ENCODE measurements around the gene ERVFRD-1. TPM values are rescaled to one million over a fixed set of nuclear protein-coding genes. Genes with fewer than 3 reads are reported as not detected.
"Not testable (repeated sequence)": the region's sequence is repeated elsewhere in the genome, so short reads cannot be mapped to it uniquely, and the experiment has no call there.

ERVFRD-1 gene
- polyA plus RNA-seq, 4 donors, result 0.09 to 0.32 (median 0.14) TPM

DNA sequence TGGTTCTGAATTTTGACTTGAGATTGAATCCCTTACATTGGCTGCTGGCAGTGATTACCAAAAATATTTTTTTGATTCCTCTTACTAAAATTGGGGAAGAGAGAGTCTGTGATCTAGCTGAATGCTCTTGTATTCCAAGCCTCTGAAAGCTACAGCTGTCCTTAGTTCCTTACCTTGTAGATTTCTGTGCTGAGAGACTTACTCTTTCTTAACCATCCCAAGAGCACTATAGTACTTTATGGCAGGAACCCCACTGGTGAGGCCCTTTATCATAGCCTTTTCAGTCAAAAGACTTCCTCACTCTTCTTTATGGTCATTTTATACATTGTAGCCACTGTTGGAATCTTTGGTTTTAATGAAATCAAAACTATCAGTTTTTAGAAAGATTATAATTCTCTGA is 19.1 kb upstream of the ERVFRD-1 start:
- no peak for DNase-seq (ENCODE audit: low read depth in 4 of 4, low spot score in 2 of 4)

DNA sequence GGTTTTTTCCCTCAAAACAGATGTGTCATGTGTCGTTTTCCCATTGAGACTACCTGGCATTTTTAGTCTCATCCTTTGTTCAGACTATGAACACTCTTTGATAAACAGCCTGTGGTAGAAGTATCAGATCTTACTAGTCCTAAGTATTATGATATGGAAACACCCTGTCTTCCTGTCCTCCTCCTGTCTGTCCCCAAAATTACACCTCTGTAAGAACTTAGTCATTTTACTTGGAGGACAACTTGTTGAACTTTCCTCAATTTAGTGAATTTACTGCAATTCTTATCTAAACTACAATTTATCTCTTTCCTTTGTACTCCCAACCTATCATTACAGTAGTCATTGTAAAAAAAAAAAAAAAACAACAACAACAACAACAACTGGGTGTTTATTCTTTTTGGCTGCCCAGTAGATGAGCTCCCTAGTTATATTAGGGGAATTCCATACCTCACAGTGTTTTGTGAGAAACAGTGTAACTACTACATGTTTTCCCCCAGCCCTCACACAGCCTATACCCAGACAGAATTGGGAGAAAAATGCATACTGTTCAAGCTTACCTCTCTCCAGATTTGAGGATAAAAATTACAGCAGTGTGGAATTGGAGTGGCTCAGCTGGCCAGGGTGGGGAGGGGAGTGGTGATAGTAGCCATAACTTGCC is 18.5 kb upstream of the ERVFRD-1 start:
- DNase-seq (ENCODE audit: low read depth in 4 of 4, low spot score in 2 of 4), result no peak

DNA sequence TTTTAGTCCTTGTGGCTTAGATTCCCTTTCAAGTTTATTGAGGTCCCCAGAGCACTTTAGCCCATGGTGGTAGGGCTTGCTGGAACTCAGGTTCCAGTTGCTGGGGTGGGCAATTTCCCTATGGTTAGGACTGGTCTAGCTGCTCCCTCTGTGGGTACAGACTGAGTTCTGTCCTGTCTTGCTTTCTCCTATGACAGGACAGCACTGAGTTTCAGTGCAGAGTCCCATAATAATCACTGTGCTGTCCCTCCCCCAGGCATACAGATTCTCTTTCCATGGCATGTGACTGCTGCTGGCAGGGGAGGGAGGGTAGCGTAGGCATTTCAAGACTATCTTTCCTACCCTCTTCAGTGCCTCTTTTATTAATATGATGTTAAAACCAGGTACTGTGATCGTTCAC is 17.1 kb upstream of the ERVFRD-1 start:
- DNase-seq (ENCODE audit: low read depth in 4 of 4, low spot score in 2 of 4), result no peak

DNA sequence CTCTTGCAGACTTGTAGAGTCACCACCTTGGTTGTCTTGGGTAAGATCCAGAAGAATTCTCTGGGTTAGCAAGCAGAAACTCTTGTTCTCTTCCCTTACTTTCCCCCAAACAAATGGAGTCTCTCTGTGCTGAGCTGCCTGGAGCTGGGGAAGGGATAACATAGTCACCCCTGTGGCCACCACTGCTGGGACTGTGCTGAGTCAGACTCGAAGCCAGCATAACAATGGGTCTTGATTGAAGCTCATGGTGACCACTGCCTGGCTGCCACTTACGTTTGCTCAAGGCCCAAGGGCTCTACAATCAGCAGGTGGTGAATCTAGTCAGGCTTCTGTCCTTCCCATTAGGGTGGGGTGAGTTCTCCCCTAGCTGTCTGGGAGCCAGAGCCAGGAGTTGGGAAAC is 15.4 kb upstream of the ERVFRD-1 start:
- no peak for DNase-seq (ENCODE audit: low read depth in 4 of 4, low spot score in 2 of 4)

DNA sequence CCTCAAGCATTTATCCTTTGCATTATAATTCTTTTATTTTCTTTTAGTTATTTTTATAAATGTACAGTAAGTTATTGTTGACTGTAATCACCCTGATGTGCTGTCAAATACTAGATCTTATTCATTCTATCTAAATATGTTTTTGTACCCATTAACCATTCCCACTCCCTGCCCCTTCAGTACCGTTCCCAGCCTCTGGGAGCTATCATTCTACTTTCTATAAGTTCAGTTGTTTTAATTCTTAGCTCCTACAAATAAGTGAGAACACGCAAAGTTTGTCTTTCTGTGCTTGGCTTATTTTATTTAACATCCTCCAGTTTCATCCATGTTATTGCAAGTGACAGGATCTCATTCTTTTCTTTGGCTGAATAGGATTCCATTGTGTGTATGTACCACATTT is 12.5 kb upstream of the ERVFRD-1 start:
- no peak for DNase-seq (ENCODE audit: low read depth in 4 of 4, low spot score in 2 of 4)

DNA sequence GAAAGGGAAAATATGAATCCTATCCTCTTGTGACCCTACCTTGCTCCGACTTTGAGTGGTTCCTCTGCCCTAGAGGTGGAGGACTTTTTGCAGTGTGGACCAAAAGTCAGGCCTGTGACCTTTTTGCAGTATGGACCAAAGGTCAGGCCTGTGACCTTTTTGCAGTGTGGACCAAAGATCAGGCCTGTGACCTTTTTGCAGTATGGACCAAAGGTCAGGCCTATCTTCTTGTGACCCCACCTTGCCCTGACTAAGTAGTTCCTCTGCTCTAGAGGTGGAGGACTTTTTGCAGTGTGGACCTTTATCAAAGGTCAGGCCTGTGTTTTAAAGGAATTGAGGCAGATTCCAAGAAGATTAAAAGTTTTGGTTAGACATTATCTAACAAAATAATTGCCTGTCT is 10.9 kb upstream of the ERVFRD-1 start:
- DNase-seq (ENCODE audit: low read depth in 4 of 4, low spot score in 2 of 4), result no peak

DNA sequence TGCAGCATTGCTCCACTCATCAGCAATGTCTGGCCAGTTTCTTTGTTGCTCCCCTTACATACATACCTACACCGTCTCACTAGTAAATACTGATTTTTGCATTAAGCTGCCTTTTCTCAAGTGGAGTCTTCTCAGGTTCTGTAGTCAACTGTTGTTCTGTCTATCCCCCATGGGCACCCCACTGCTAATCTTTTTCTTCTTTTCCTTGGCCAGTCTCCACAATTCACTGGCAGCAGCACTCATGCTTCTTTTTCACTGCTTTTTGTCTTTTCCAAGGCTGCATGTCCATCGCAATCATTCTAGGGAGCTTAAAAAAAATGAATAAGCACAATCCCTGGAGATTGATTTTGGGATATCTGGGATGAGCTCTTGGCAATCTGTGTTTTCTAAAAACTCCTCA is 10.3 kb upstream of the ERVFRD-1 start:
- no peak for DNase-seq (ENCODE audit: low read depth in 4 of 4, low spot score in 2 of 4)

DNA sequence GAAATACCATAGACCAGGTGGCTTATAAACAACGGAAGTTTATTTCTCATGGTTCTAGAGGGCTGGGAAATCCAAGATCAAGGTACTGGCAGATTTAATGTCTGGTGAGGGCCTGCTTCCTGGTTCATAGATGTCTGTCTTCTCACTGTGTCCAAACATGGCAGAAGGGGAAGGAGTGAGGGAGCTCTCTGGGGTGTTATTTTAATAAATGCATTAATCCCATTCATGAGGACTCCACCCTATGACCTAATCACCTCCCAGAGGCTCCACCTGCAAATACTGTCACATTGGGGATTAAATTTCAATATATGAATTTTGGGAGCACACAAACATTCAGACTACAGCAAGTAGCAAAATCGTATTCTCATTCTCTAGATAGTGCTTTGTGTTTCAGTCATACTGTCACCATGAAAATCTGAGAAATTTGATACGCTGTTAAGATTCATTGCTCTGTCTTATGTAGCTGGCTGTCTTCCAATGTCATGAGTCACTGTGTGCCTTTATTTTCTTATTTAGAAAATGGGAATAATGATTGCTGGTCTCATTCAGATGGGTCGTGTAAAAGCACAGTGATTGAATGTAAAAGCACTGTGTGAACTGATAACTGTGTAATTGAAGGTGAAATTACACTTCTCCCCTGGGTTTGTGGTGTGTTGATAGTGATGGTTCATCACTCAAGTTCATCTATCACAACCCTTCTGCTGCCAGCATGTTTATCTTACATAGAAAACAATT is 8.9 kb upstream of the ERVFRD-1 start:
- no peak for DNase-seq (ENCODE audit: low read depth in 4 of 4, low spot score in 2 of 4)

DNA sequence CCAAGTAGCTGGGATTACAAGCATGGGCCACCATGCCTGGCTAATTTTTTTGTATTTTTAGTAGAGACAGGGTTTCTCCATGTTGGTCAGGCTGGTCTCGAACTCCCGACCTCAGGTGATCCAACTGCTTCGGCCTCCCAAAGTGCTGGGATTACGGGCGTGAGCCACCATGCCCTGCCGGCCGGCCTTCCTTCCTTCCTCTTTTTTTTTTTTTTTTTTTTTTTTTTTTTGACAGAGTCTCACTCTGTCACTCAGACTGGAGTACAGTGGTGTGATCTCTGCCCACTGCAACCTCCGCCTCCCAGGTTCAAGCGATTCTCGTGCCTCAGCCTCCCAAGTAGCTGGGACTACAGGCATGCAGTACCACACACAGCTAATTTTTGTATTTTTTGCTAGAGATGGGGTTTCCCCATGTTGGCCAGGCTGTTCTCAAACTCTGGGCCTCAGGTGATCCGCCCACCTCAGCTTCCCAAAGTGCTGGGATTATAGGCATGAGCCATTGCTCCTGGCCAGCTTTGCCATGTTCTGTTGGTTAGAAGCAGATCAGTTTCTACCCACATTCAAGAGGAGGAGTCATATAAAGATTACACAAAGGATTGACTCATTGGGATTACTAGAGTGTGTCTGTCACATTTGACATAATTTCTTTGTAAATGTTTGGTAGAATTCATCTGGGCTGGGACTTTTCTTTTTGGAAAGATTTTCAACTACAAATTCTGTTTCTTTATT is 4.4 kb upstream of the ERVFRD-1 start:
- DNase-seq (ENCODE audit: low read depth in 4 of 4, low spot score in 2 of 4), result not testable (repeated sequence)

DNA sequence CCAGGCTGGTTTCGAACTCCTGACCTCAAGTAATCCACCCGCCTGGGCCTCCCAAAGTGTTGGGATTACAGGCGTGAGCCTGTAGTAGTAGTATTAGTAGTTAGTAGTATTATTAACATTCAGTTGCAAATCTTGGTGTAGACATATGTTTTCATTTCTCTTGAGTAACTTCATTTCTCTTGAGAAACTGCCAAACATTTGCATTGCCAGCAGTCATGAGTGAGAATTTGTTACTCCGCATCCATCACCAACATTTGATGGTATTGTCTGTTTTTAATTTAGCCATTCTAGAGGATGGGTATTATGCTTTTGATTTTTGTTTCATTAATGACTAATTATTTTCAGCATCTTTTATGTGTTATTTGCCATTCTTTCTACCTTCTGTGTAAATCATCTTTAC is 1.5 kb upstream of the ERVFRD-1 start:
- no peak for DNase-seq (ENCODE audit: low read depth in 4 of 4, low spot score in 2 of 4)

DNA sequence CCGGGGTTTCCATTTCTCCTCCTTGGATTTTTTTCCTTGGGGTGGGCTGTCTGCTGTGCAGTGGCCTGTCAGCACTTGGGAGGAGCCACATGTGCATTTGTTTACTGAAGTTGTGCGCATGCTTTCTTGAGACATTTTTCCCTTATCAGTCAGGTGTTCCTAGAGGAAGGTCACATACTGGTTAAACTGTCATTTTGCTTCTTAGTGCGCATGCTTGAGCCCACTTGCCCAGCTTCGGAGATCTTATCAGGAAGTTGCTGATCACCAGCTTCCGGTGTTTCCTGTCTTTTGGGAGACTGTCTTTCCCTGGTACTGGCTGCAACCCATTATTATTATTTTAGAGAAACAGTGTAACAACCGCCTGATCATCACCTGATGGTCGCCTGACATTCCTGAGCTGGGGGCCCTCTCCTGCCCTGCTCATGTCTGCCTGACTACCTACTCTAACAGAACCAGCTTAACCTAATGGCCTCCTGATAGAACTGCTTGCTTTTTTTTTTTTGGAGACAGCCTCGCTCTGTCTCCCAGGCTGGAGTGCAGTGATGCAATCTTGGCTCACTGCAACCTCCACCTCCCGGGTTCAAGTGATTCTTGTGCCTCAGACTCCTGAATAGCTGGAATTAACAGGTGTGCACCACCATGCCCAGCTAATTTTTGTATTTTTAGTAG is 378 bp upstream of the ERVFRD-1 start:
- no peak for DNase-seq (ENCODE audit: low read depth in 4 of 4, low spot score in 2 of 4)

DNA sequence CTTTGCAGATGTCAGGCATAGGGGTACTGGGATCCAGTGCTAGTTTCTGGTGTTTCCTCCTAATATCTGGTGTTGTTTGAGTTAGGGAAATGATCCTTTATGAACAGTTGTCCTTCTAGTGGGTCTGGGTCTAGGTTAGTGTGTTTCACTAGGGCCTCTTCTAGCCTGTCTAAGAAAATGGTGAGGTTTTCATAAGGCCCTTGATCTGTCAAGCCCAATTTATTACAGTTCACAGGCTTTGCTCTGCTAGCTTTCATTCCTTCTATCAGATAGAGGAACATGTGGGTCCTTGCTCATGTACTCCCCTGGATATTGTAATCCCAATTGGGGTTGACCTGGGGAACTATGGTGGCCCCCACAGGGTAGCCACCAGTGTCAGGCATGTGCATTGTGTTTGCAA is 2.8 kb downstream of the ERVFRD-1 start:
- no peak for DNase-seq (ENCODE audit: low read depth in 4 of 4, low spot score in 2 of 4)

DNA sequence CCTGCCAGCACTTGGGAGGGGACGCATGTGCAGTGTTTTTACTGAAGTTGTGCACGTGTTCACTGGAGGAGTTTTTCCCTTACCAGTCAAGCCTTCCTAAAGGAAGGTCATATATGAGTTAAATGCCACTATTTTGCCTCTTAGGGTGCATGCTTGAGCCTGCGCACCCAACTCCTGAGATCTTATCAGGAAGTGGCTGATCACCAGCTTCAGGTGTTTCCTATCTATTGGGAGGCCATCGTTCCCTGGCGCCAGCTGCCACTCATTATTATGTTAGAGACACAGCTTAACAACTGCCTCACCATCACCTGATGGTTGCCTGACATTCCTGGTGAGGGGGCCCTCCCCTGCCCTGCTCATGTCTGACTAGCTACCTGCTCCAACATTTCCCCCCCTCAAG is 8.5 kb downstream of the ERVFRD-1 start:
- DNase-seq (ENCODE audit: low read depth in 4 of 4, low spot score in 2 of 4), result no peak

DNA sequence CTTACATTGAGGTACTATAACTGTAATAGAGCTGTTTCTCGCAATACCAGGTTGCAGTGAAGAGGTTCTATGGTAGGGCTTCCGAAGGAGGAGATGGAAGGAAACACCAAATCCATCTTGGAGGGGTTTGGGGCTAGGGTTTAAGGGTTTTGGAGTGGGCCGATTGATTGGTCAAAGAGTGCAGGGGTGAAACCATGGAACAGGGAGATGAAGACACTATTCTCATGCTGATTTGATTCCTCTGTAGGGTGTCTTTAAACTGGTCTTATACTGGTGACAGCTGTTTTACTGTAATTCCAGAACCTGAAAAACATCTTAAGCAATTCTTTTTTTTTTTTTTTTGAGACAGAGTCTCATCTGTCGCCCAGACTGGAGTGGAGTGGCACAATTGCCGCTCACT is 10.1 kb downstream of the ERVFRD-1 start:
- DNase-seq (ENCODE audit: low read depth in 4 of 4, low spot score in 2 of 4), result no peak

DNA sequence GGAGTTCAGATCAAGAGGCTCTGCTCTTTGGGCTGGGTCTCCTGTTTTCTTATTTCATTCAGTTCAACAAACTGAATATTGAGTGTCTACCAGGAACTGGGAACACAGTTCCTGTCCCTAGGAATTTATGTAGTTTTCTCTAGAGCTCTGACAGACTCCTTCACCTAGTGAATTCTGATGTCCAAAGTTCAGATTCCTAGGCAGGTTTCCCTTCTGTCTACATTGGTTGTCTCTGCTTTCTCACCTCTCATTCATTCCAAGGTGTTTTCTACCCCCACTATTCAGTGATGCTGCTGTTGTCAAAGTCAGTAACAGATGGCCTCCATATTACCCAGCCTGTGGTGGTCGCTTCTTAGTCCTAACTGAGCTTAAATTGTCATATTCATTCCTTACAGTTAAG is 13.5 kb downstream of the ERVFRD-1 start:
- no peak for DNase-seq (ENCODE audit: low read depth in 4 of 4, low spot score in 2 of 4)

DNA sequence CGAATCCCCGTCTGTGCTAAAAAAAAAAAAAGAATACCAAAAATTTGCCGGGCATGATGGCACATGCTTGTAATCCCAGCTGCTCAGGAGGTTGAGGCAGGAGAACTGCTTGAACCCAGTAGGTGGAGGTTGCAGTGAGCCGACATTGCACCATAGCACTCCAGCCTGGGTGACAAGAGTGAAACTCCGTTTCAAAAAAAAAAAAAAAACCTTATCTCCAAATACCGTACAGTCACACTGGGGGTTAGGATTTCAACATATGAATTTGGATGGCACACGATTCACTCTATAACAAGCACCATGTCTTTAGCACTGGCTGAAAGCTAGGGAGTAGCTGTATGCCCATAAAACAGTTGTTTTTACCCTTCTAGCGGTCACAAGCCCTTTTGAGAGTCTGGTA is 14.0 kb downstream of the ERVFRD-1 start:
- DNase-seq (ENCODE audit: low read depth in 4 of 4, low spot score in 2 of 4), result no peak

DNA sequence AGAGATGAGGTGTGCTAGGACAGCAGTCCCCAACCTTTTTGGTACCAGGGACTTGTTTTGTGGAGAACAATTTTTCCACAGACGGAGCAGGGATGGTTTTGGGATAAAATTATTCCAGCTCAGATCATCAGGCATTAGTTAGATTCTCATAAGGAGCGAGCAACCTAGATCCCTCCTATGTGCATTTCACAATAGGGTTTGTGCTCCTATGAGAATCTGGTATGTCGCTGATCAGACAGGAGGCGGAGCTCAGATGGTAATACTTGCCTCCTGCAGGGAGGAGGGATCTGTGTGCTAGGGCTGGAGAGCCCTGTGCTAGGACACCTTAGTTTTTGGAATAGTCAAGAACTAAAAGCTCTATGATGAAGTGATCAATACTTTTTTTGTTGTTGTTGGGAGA is 15.4 kb downstream of the ERVFRD-1 start:
- DNase-seq (ENCODE audit: low read depth in 4 of 4, low spot score in 2 of 4), result no peak

DNA sequence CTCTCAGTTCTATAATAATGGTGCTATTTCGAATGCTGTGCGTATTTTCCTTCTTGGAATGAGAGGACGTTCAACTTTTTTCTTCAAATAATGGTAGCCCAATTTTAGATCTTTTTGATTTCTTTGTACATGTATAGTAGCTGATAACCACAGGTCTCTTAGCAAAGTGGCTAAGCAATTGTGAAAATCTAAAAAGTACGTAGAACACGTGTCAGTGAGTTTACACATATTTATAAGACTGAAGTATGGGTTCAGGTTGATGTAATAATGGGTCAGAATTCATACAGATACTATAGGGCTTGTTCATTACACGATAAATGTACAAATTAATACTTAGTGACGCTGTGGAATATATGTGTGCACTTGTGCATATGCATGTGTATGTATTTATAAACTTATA is 16.6 kb downstream of the ERVFRD-1 start:
- no peak for DNase-seq (ENCODE audit: low read depth in 4 of 4, low spot score in 2 of 4)

DNA sequence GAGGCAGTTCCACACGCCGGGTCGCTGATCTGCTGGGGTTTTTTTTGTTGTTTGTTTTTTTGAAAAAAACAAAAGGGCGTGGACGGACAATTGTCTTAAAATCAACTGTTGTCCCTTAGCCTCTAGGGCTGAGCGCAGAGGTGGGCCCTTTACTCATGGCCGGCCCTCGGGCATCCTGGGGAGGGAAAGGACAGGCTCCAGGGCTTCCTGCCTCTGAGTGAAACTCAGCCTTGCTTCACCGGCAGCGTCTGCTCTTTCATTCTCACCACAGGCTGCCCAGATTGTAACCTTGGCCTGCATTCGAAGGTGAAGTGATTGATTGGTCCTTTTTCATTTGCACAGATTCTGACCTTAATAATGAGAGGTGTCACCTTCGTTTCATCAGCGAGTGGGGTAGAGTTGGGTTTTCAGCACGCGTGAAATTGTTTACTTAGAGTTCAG is 17.1 kb downstream of the ERVFRD-1 start:
- DNase-seq (ENCODE audit: low read depth in 4 of 4, low spot score in 2 of 4), result peak; percentile 21 to 41 (median 24)

DNA sequence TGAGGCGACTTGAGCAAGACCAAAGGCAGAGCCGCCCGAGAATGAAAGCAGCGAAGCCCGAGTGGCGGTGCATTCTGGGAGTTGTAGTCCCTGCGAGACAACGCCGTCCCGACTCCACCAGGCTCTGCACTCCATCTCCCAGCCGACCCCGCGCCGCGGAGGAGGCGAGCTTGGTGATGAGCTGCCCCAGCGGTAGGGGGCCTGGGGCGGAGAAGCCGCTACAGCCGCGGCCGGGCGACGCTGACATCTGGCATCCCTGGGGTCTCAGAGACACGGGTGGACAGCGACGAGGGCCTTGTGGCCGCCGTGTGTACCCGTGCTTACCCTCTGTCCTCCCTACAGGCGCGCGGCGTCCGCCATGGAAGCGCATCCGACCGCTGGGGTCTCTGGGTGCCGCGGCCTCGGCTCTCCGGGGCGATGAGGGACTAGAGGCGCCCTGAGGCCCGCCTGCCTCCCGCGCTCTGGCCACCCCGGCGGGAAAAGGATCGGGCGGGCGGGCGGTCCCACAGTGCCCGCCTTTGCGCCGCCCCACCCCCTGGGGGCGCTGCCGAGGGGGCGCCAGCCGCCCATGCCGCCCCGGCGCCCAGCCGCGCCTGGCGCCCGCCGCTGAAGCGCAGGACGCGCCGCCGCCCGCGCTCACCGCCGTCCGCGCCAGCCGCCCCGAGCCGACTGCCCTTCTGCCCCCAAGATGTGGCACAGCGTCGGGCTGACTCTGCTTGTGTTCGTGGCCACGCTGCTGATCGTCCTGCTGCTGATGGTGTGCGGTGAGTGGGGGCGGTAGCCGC is 17.7 kb downstream of the ERVFRD-1 start, which contains the start of gene SMIM13:
SMIM13 (plus strand) TSS at position 209 of the 785 bp plus-strand sequence; CDS start at position 689, 480 bp downstream.
- DNase-seq (ENCODE audit: low read depth in 4 of 4, low spot score in 2 of 4), result peak; percentile 92 to 98 (median 93)

DNA sequence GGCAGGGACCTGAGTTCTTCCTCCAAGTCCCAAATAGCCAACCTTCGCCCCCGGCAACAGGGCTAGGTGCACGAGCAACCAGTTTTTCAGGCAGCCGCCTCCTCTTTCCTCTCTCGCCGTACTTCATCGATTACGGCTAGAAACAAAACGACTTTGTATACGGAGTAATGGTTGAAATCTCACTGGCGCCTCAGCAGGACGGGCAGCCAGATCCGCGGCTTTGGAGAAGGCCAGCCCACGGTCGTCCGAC is 18.2 kb downstream of the ERVFRD-1 start:
- no peak for DNase-seq (ENCODE audit: low read depth in 4 of 4, low spot score in 2 of 4)

All from left renal cortex interstitium (tissue), 4 donors.